H1 (cell line): ENCODE results near the gene CEP170.
"Not testable (repeated sequence)": the region's sequence is repeated elsewhere in the genome, so short reads cannot be mapped to it uniquely, and the experiment has no call there.

ENCODE experiments used
- CTBP2 ChIP-seq: IDR thresholded peaks from 2 replicates; pipeline ENCODE4 v1.7.0; 2011; ENCODE audit warnings: borderline replicate concordance, mild to moderate bottlenecking, moderate library complexity, mixed read lengths, low read length; ENCODE audit not compliant: insufficient read depth, insufficient read length
- EZH2 ChIP-seq: fragments of 200-600 bp; sonication (generic); IDR thresholded peaks from 2 replicates; pipeline ENCODE4 v1.7.1; 2012; ENCODE audit warnings: low read depth, mild to moderate bottlenecking, moderate library complexity, low read length, inconsistent platforms; ENCODE audit not compliant: severe bottlenecking
- HDAC2 ChIP-seq, 2 experiments: fragments of 300-600 bp in 1 of 2; sonication (generic) in 1 of 2; IDR thresholded peaks; 2 replicates each; pipeline ENCODE4 v1.6.1; 2011 to 2012; ENCODE audit warnings: low read depth in 2 of 2, low read length in 2 of 2, mild to moderate bottlenecking in 2 of 2, moderate library complexity in 2 of 2, borderline replicate concordance in 1 of 2, inconsistent platforms in 1 of 2
- JUN ChIP-seq: IDR thresholded peaks from 2 replicates; pipeline ENCODE4 v1.6.1; 2011; ENCODE audit warnings: low read depth, mild to moderate bottlenecking, improper control_type of control experiment, low read length
- NANOG ChIP-seq: IDR thresholded peaks from 2 replicates; pipeline ENCODE4 v1.6.1; 2011; ENCODE audit warnings: low read length, low read depth, mild to moderate bottlenecking, inconsistent platforms; ENCODE audit not compliant: insufficient read depth, poor library complexity, severe bottlenecking
- POLR2A ChIP-seq, 2 experiments: IDR thresholded peaks; 1 replicate in 1 of 2; 2 replicates in 1 of 2; pipeline ENCODE4 v1.6.1; 2011; ENCODE audit warnings: low read depth in 2 of 2, low read length in 2 of 2, mild to moderate bottlenecking in 2 of 2; ENCODE audit errors: control extremely low read depth in 1 of 2
- TAF1 ChIP-seq: IDR thresholded peaks from 2 replicates; pipeline ENCODE4 v1.6.1; 2011; ENCODE audit warnings: mild to moderate bottlenecking, low read depth, low read length
- TF ChIP-seq, protein P1 (sequence below), 3 experiments: IDR thresholded peaks; 1 replicate in 2 of 3; 2 replicates in 1 of 3; pipeline versions ENCODE4 v1.5.1 to v1.6.1; 2011; ENCODE audit warnings: low read length in 3 of 3, mild to moderate bottlenecking in 3 of 3, inconsistent platforms in 2 of 3, low read depth in 1 of 3, moderate library complexity in 1 of 3; ENCODE audit not compliant: insufficient read depth in 1 of 3; ENCODE audit errors: control extremely low read depth in 1 of 3

DNA sequence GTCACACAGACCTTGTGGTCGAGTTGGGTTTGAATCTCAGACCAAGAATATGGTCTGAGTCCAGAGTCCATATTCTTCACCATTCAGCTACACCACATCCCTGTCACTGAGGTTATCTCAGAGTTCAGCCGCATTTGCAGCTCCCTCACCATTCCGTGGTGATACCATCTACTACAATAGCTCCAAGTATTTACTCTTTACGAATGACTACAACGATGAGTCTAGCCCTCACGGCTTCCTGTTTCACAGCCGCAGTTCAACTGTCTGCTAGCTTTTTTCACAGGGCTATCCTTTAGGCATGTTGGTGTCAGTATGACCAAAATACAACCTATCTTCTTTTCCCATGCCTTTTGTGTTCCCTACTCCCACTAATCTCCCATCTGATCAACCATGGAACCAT, 104.2 kb downstream of the CEP170 start:
- TF ChIP-seq, protein P1, sequence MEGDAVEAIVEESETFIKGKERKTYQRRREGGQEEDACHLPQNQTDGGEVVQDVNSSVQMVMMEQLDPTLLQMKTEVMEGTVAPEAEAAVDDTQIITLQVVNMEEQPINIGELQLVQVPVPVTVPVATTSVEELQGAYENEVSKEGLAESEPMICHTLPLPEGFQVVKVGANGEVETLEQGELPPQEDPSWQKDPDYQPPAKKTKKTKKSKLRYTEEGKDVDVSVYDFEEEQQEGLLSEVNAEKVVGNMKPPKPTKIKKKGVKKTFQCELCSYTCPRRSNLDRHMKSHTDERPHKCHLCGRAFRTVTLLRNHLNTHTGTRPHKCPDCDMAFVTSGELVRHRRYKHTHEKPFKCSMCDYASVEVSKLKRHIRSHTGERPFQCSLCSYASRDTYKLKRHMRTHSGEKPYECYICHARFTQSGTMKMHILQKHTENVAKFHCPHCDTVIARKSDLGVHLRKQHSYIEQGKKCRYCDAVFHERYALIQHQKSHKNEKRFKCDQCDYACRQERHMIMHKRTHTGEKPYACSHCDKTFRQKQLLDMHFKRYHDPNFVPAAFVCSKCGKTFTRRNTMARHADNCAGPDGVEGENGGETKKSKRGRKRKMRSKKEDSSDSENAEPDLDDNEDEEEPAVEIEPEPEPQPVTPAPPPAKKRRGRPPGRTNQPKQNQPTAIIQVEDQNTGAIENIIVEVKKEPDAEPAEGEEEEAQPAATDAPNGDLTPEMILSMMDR (IDR thresholded peaks at IDR 0.05; ENCODE audit: control extremely low read depth in 1 of 3, insufficient read depth in 1 of 3, low read depth in 1 of 3, low read length in 3 of 3), result not testable (repeated sequence)
- TF ChIP-seq NANOG; JUN; HDAC2 (IDR thresholded peaks at IDR 0.05; ENCODE audit: borderline replicate concordance in 1 of 2, low read depth in 2 of 2, low read length in 2 of 2); CTBP2; TAF1; POLR2A (IDR thresholded peaks at IDR 0.05; ENCODE audit: control extremely low read depth in 1 of 2, low read depth in 2 of 2, low read length in 2 of 2); EZH2: not testable (repeated sequence)
